GM10266 (cell line): ENCODE results near the gene UROS.

Experiments used
- DNase-seq: peaks from one replicate; pipeline ENCODE4 v3.0.0; 2012; ENCODE audit errors: extremely low spot score
- CTCF ChIP-seq: IDR thresholded peaks from 2 replicates; pipeline ENCODE4 v1.5.1; 2012; ENCODE audit warnings: mild to moderate bottlenecking, low read depth; ENCODE audit not compliant: control insufficient read depth, insufficient read depth; ENCODE audit errors: missing control alignments

Gene UROS

GRCh38 chr10:125822878-125823662 is at the start of gene UROS, which contains the start of gene BCCIP:
UROS (minus strand) TSS chr10:125823258; CDS start chr10:125816499, 6,759 bp downstream.
BCCIP (plus strand) TSS chr10:125823546; CDS start chr10:125823558, 12 bp downstream.
- no peak for TF ChIP-seq CTCF
- peak; percentile 94 for DNase-seq

- DNase-seq, result no peak
- TF ChIP-seq CTCF, result no peak
Measured at GRCh38 chr10:125871338-125871737, 48.3 kb upstream of the UROS start.

- peak; percentile 23 for DNase-seq
- peak; percentile 76 for TF ChIP-seq CTCF
Measured at GRCh38 chr10:125868372-125868975, 45.4 kb upstream of the UROS start.

- no peak for TF ChIP-seq CTCF
- no peak for DNase-seq
Measured at GRCh38 chr10:125866421-125867029, 43.5 kb upstream of the UROS start.

GRCh38 chr10:125865120-125865519 is 42.1 kb upstream of the UROS start:
- DNase-seq, result no peak
- no peak for TF ChIP-seq CTCF

- no peak for TF ChIP-seq CTCF
- DNase-seq, result no peak
Measured at GRCh38 chr10:125859128-125859817, 36.2 kb upstream of the UROS start.
